Esophagus muscularis mucosa (tissue), 4 donors: ENCODE results near the gene C1orf146.

ENCODE experiments used
- CTCF ChIP-seq, 3 experiments: fragments of 200-600 bp in 2 of 3; fragments of 450-650 bp in 1 of 3; sonication (generic) in 2 of 3; IDR thresholded peaks; one replicate each; pipeline ENCODE4 v1.5.1; 2017 to 2019; ENCODE audit warnings: antibody characterized with exemption in 3 of 3, mild to moderate bottlenecking in 2 of 3, moderate library complexity in 1 of 3
- EP300 ChIP-seq: sonication (generic); formaldehyde crosslinking; IDR thresholded peaks from one replicate; pipeline ENCODE4 v1.6.1; 2017; ENCODE audit warnings: antibody characterized with exemption
- POLR2A ChIP-seq: fragments of 450-650 bp; IDR thresholded peaks from one replicate; pipeline ENCODE4 v1.6.1; 2017; ENCODE audit warnings: antibody characterized with exemption, moderate library complexity, mild to moderate bottlenecking, low read depth
- POLR2AphosphoS5 ChIP-seq, 2 donors: sonication (generic); formaldehyde crosslinking; IDR thresholded peaks; one replicate each; pipeline ENCODE4 v1.6.1; 2017; ENCODE audit warnings: antibody characterized with exemption in 2 of 2

GRCh38 chr1:92192246-92192645, 25.5 kb upstream of the C1orf146 start:
- TF ChIP-seq POLR2A (no peak), POLR2AphosphoS5 (IDR thresholded peaks at IDR 0.05) (no peak), CTCF (IDR thresholded peaks at IDR 0.05) (no peak), EP300 (no peak)
